GM12892 (cell line): ENCODE measurements around the gene SUDS3.

Experiments
- POLR2A ChIP-seq: IDR thresholded peaks from 2 replicates; pipeline ENCODE4 v1.6.1; 2011; ENCODE audit warnings: low read depth, low read length, control low read depth
- POLR2AphosphoS5 ChIP-seq: IDR thresholded peaks from 2 replicates; pipeline ENCODE4 v1.6.1; 2011; ENCODE audit warnings: low read depth, low read length, control low read depth
- TAF1 ChIP-seq: IDR thresholded peaks from 2 replicates; pipeline ENCODE4 v1.6.1; 2011; ENCODE audit warnings: low read depth, mild to moderate bottlenecking, control low read depth, low read length, borderline replicate concordance

GRCh38 chr12:118409834-118410233 is 33.5 kb downstream of the SUDS3 start:
- no peak for TF ChIP-seq POLR2A
- TF ChIP-seq TAF1 = no peak
- no peak for TF ChIP-seq POLR2AphosphoS5
